Skin of body (tissue), 2 donors: ENCODE measurements around the gene TSPAN5. TPM values are rescaled to one million over a fixed set of nuclear protein-coding genes. Genes with fewer than 3 reads are reported as not detected.
"Not testable (repeated sequence)": the region's sequence is repeated elsewhere in the genome, so short reads cannot be mapped to it uniquely, and the experiment has no call there.

Experiments used
- DNase-seq: peaks from one replicate; lab custom pipeline; 2025; lab: John Stamatoyannopoulos, UW
- total RNA-seq: library from RNA; depleted of rRNA; stranded (reverse); fragments of >200 nt; gene quantifications from one replicate; pipeline ENCODE4 v1.2.3, GENCODE V29; 2014

Gene TSPAN5
- 18.3 TPM for total RNA-seq

DNA sequence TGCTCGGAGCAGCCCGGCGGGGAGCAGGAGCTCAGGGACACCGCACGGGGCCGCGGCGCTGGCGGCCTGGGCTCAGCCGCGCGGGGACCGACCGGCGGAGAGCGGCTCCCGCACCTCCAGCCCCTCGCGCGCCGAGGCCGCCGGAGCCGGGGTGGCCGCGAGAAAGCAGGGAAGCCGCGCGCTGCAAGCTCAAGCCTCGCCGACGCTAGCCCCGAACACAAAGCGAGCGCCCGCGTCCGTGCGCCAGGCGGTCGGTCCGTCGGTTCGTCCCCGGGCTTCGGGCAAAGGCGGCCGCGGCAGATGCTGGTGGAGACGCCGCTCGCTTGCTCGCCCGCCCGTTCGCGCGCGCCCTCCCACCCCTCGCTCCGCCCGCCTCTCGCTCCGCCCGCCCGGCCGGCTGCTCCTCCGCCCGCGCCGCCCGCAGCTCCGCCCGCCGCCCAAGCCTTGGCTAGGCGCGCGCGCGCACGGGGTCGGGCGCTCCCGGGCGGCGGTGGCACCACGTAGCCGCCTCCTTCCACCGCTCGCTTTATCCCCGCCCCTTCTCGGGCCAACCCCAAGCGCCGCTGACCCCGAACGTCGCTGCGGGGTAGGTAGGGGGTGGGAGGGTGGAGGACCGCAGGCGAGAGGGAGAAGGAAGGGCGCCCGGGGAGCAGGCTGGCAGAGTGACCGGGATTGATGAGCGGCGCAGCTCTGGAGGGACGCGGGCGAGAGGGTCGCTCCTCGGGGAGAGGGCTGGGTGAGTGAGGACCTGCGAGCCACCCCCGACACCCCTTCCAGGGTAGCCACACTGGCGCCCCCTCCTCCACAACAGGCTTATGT, at the start of gene TSPAN5:
Gene TSPAN5, minus strand, starts transcription at position 325 of the 819 bp plus-strand sequence.
- peak; percentile 37 for DNase-seq

- no peak for DNase-seq
Observed at GRCh38 chr4:98706935-98707334, 48.5 kb upstream of the TSPAN5 start.

GRCh38 chr4:98706200-98706813, 47.9 kb upstream of the TSPAN5 start:
- no peak for DNase-seq

DNA sequence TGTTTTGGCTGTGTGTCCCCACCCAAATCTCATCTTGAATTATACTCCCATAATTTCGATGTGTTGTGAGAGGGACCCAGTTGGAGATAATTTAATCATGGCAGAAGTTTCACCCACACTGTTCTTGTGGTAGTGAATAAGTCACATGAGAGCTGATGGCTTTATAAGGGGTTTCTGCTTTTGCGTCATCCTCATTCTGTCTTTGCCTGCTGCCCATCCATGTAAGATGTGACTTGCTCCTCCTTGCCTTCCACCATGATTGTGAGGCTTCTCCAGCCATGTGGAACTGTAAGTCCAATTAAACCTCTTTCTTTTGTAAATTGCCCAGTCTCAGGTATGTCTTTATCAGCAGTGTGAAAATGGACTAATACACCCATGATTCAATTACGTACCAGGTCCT, 47.2 kb upstream of the TSPAN5 start:
- DNase-seq, result not testable (repeated sequence)

DNA sequence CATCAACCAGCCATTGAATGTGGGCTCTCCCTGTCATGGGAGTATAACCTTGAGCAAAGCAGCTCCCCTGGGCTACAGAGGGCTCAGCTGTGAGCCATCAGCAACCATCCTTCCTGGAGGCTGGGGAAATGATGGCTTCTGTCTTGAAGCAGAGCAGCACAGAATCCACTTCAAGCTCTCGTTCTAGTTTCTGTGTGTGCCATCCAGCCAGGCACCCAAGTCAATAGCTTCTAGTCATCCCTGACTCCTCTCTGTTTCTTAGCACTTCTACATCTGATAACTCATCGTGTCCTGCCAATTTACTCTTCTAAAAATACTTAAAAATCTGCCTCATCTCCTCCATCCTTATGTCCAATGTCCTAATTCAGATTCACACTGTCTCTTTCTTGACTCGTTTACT, 42.2 kb upstream of the TSPAN5 start:
- DNase-seq, result no peak

DNA sequence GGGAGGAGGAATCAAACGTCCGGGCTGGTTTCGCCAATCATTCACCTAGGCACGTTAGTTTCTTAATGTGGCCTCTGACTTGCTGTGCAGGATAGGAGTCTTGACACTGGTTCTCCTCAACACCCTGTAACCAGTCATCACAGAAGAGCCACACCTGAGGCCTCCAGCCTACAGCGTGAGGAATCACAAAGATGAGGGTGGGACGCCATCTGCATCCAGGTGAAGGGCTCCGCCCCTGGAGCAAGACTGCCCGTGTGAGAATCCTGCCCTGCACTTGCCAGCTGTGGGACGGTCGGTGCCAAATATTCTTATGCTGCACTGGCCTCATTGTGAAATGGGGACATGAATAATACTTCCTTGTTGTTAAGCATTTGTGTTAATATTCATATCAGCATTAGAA, 35.7 kb upstream of the TSPAN5 start:
- no peak for DNase-seq

- no peak for DNase-seq
Observed at GRCh38 chr4:98692411-98692810, 34.0 kb upstream of the TSPAN5 start.

GRCh38 chr4:98691588-98691987, 33.2 kb upstream of the TSPAN5 start:
- DNase-seq, result no peak

GRCh38 chr4:98689507-98690174, 31.2 kb upstream of the TSPAN5 start:
- DNase-seq, result no peak

DNA sequence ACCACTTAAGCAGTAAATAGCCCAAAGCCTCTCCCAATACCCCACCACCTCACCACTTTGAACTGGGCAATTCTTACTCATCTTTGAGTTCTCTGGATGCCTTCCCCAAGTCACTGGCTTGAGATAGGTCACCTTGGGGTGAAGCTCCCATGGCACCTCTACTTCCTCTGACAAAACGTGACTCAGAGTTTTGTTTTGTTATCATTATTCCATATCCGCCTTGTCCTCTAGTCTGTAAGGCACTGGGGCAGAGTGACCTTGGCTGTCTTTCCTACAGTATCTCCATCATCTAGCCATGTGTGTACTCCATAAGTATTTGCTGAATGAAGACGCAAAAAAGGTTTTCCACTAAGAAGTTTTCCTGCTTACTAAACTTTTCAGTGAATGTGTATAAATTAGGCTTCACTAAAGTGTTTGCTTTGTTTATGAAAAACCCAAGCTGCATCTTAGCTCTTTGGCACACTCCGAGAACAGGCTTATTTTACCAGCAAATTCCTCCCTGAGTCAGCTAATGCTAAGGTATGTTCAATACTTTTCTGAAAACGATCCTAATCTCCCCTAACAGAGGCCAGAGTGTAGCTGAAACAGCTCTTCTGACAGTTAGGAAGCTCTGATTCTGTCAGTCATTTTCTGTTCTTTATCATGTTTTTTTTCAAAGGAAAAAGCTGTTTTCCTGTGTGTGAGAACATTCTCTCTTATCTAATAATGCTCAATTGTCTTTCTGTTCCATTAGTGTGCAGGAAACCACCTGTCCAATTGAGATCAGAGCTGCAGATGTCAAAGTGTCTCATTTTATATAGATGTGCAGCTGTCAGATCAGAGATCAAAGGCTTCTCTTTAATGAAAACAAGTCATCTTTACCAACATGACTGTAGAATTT, 30.2 kb upstream of the TSPAN5 start:
- no peak for DNase-seq

DNA sequence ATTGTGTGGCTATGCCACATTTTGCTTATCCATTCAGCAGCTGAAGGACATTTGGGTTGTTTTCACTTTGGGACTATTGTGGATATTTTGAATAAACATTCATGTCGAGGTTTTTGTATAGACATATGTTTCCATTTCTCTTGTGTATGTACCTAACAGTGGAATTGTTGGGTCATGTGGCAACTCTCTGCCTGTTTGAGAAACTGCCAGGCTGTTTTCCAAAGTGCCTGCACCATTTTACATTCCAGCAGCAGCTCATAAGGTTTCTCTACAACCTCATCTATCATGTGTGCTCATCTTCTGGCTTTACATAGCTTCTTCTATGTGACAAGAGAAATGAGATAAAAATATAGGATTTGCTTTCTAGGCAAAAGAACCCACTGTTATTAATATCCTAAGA, 29.5 kb upstream of the TSPAN5 start:
- DNase-seq, result no peak

GRCh38 chr4:98686847-98687246, 28.4 kb upstream of the TSPAN5 start:
- no peak for DNase-seq

- DNase-seq, result no peak
Observed at GRCh38 chr4:98686043-98686707, 27.8 kb upstream of the TSPAN5 start.

GRCh38 chr4:98685225-98686042, 27.0 kb upstream of the TSPAN5 start:
- no peak for DNase-seq

- no peak for DNase-seq
Observed at GRCh38 chr4:98682719-98683118, 24.3 kb upstream of the TSPAN5 start.

DNA sequence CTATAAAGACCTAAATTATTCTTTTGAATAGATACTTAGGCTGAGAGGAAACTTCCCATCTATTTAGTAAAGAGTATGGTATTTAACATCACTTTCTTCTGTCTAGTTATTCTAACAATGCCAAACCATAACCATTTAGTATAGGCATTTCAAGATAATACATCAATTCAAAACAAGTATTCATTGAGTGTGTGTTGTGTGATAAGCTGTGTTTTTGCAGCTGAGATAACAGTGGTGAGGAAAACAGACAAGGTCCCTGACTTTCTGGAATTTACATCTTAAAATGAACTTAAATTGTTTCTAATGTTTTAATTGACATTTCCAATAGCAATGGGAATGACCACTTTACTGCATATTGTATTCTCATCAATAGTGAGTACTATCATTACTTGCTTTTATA, 22.4 kb upstream of the TSPAN5 start:
- DNase-seq, result no peak

DNA sequence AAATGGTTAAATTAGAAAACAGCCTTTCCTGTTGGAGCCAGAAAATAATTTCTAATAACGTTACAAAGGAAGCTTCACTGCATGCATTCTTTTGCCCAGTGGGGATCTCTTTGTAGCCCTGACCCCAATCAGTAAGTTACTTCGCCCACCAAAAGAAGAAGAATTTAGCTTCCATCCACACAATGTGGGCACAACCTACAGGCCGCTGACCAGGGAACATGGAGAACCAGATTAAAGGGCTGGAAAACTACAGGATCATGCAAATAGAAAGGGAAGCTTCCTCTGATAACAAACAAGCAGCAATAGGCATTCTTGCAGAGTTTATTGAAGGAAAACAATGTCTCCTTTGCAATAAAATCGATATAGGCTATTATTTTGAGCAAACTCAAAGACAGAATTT, 21.3 kb upstream of the TSPAN5 start:
- no peak for DNase-seq

- DNase-seq, result no peak
Observed at GRCh38 chr4:98677799-98678198, 19.4 kb upstream of the TSPAN5 start.

GRCh38 chr4:98674404-98675173, 16.2 kb upstream of the TSPAN5 start:
- no peak for DNase-seq
